ENCODE results near the gene ITGB3. TPM values are rescaled to one million over a fixed set of nuclear protein-coding genes. Genes with fewer than 3 reads are reported as not detected.

Gene ITGB3
- under 1 TPM in 1 of 2 donors, not detected in 1; 0.39 TPM for total RNA-seq

- peak; percentile 72 for DNase-seq (ENCODE audit: low spot score)
- Mint-ChIP-seq H3K4me3 (peak within 1 kb of the TSS; percentile 89), H3K27me3 (peaks cover 48 to 58% of the 10 kb centered on the region in 2 donors), H3K27ac (no peak within 1 kb of the TSS), H3K36me3 (no peaks in the 10 kb centered on the region), H3K4me1 (ENCODE audit: low read depth in 2 of 2) (peaks cover 19 to 20% of the 10 kb centered on the region in 2 donors), H3K9me3 (no peaks in the 10 kb centered on the region)
- peak; percentile 94 to 96 for ATAC-seq
Measured at GRCh38 chr17:47253541-47254402, at the start of gene ITGB3. Gene ITGB3 (plus strand): TSS chr17:47253827. CDS start chr17:47253862, 35 bp downstream.

GRCh38 chr17:47203984-47204721 lies 49.5 kb upstream of the ITGB3 start:
- no peak for DNase-seq (ENCODE audit: low spot score)
- peak overlapping the region; percentile 88 for H3K4me3 Mint-ChIP-seq
- H3K4me1 Mint-ChIP-seq (ENCODE audit: low read depth in 2 of 2): peaks cover 28 to 46% of the 10 kb centered on the region in 2 donors
- no peaks in the 10 kb centered on the region for H3K27me3 Mint-ChIP-seq
- peak; percentile 78 to 84 for ATAC-seq
- H3K9me3 Mint-ChIP-seq: no peaks in the 10 kb centered on the region
- peak overlapping the region; percentile 78 to 82 for H3K27ac Mint-ChIP-seq
- no peaks in the 10 kb centered on the region for H3K36me3 Mint-ChIP-seq

- Mint-ChIP-seq H3K36me3 (no peaks in the 10 kb centered on the region), H3K4me1 (ENCODE audit: low read depth in 2 of 2) (peaks cover 28 to 44% of the 10 kb centered on the region in 2 donors), H3K27ac (peak overlapping the region; percentile 78 to 82), H3K4me3 (peak overlapping the region; percentile 88), H3K27me3 (no peaks in the 10 kb centered on the region), H3K9me3 (no peaks in the 10 kb centered on the region)
- ATAC-seq (peak; percentile 87 to 91), DNase-seq (ENCODE audit: low spot score) (no peak)
Measured at GRCh38 chr17:47204722-47205418, 48.8 kb upstream of the ITGB3 start.

GRCh38 chr17:47205419-47205963 lies 48.1 kb upstream of the ITGB3 start:
- Mint-ChIP-seq H3K36me3 (no peaks in the 10 kb centered on the region), H3K4me1 (ENCODE audit: low read depth in 2 of 2) (peaks cover 26 to 38% of the 10 kb centered on the region in 2 donors), H3K27me3 (no peaks in the 10 kb centered on the region), H3K9me3 (no peaks in the 10 kb centered on the region), H3K27ac (peak overlapping the region; percentile 78 to 82), H3K4me3 (peak overlapping the region; percentile 88)
- DNase-seq (ENCODE audit: low spot score) (peak; percentile 70), ATAC-seq (peak; percentile 71 to 74)

GRCh38 chr17:47207143-47208067 lies 46.2 kb upstream of the ITGB3 start:
- no peak overlapping the region for H3K4me3 Mint-ChIP-seq
- no peaks in the 10 kb centered on the region for H3K27me3 Mint-ChIP-seq
- DNase-seq (ENCODE audit: low spot score) (no peak), ATAC-seq (no peak)
- no peak overlapping the region for H3K27ac Mint-ChIP-seq
- no peaks in the 10 kb centered on the region for H3K36me3 Mint-ChIP-seq
- H3K9me3 Mint-ChIP-seq: no peaks in the 10 kb centered on the region
- peaks cover 24 to 35% of the 10 kb centered on the region in 2 donors for H3K4me1 Mint-ChIP-seq (ENCODE audit: low read depth in 2 of 2)

- H3K36me3 Mint-ChIP-seq: no peaks in the 10 kb centered on the region
- H3K27ac Mint-ChIP-seq: no peak within 1 kb of the TSS
- H3K27me3 Mint-ChIP-seq: peaks cover 0 to 2% of the 10 kb centered on the region in 2 donors
- H3K9me3 Mint-ChIP-seq: no peaks in the 10 kb centered on the region
- no peak for ATAC-seq
- no peak for DNase-seq (ENCODE audit: low spot score)
- H3K4me1 Mint-ChIP-seq (ENCODE audit: low read depth in 2 of 2): peaks cover 19 to 26% of the 10 kb centered on the region in 2 donors
- H3K4me3 Mint-ChIP-seq: no peak within 1 kb of the TSS
Measured at GRCh38 chr17:47208744-47209488, 44.7 kb upstream of the ITGB3 start, which contains the start of gene MYL4. Gene MYL4 (plus strand): TSS chr17:47209348. CDS start chr17:47209423, 75 bp downstream.

- Mint-ChIP-seq H3K4me3 (no peak overlapping the region), H3K36me3 (no peaks in the 10 kb centered on the region), H3K4me1 (ENCODE audit: low read depth in 2 of 2) (peaks cover 14 to 20% of the 10 kb centered on the region in 2 donors), H3K27ac (no peak overlapping the region), H3K9me3 (no peaks in the 10 kb centered on the region), H3K27me3 (peaks cover 0 to 2% of the 10 kb centered on the region in 2 donors)
- no peak for ATAC-seq
- DNase-seq (ENCODE audit: low spot score): no peak
Measured at GRCh38 chr17:47209499-47209898, 44.1 kb upstream of the ITGB3 start.

- DNase-seq (ENCODE audit: low spot score) (no peak), ATAC-seq (no peak)
- Mint-ChIP-seq H3K27ac (no peak overlapping the region), H3K9me3 (no peaks in the 10 kb centered on the region), H3K27me3 (peaks cover 0 to 2% of the 10 kb centered on the region in 2 donors), H3K4me1 (ENCODE audit: low read depth in 2 of 2) (peaks cover 8 to 14% of the 10 kb centered on the region in 2 donors), H3K36me3 (no peaks in the 10 kb centered on the region), H3K4me3 (no peak overlapping the region)
Measured at GRCh38 chr17:47210105-47210504, 43.5 kb upstream of the ITGB3 start.

- H3K27ac Mint-ChIP-seq: peak overlapping the region in 1 of 2 donors; percentile 16
- peaks cover 0 to 2% of the 10 kb centered on the region in 2 donors for H3K27me3 Mint-ChIP-seq
- no peaks in the 10 kb centered on the region for H3K36me3 Mint-ChIP-seq
- H3K9me3 Mint-ChIP-seq: no peaks in the 10 kb centered on the region
- DNase-seq (ENCODE audit: low spot score): no peak
- no peak for ATAC-seq
- no peak overlapping the region for H3K4me3 Mint-ChIP-seq
- H3K4me1 Mint-ChIP-seq (ENCODE audit: low read depth in 2 of 2): peaks cover 1 to 12% of the 10 kb centered on the region in 2 donors
Measured at GRCh38 chr17:47210779-47211178, 42.8 kb upstream of the ITGB3 start.

- DNase-seq (ENCODE audit: low spot score) (no peak), ATAC-seq (no peak)
- Mint-ChIP-seq H3K27ac (peak overlapping the region in 1 of 2 donors; percentile 5), H3K9me3 (no peaks in the 10 kb centered on the region), H3K27me3 (peaks cover 0 to 2% of the 10 kb centered on the region in 2 donors), H3K4me1 (ENCODE audit: low read depth in 2 of 2) (peaks cover 2 to 5% of the 10 kb centered on the region in 2 donors), H3K36me3 (no peaks in the 10 kb centered on the region), H3K4me3 (no peak overlapping the region)
Measured at GRCh38 chr17:47212458-47212857, 41.2 kb upstream of the ITGB3 start.

GRCh38 chr17:47213540-47213939 lies 40.1 kb upstream of the ITGB3 start:
- H3K4me1 Mint-ChIP-seq (ENCODE audit: low read depth in 2 of 2): peaks cover 6 to 11% of the 10 kb centered on the region in 2 donors
- DNase-seq (ENCODE audit: low spot score) (no peak), ATAC-seq (no peak)
- peaks cover 0 to 2% of the 10 kb centered on the region in 2 donors for H3K27me3 Mint-ChIP-seq
- no peaks in the 10 kb centered on the region for H3K9me3 Mint-ChIP-seq
- no peak overlapping the region for H3K4me3 Mint-ChIP-seq
- H3K36me3 Mint-ChIP-seq: no peaks in the 10 kb centered on the region
- H3K27ac Mint-ChIP-seq: peak overlapping the region in 1 of 2 donors; percentile 4

GRCh38 chr17:47214931-47215330 lies 38.7 kb upstream of the ITGB3 start:
- H3K27me3 Mint-ChIP-seq: peaks cover 0 to 2% of the 10 kb centered on the region in 2 donors
- no peaks in the 10 kb centered on the region for H3K36me3 Mint-ChIP-seq
- no peak for ATAC-seq
- H3K4me1 Mint-ChIP-seq (ENCODE audit: low read depth in 2 of 2): peaks cover 19 to 25% of the 10 kb centered on the region in 2 donors
- no peak overlapping the region for H3K27ac Mint-ChIP-seq
- DNase-seq (ENCODE audit: low spot score): no peak
- no peak overlapping the region for H3K4me3 Mint-ChIP-seq
- no peaks in the 10 kb centered on the region for H3K9me3 Mint-ChIP-seq

All from natural killer cell treated with Interleukin-12 subunit alpha and Interleukin-12 subunit beta and Interleukin-15 and Interleukin-18, amount 100 ng/mL, for 72 hours (primary cell).